Rectal smooth muscle tissue (tissue), 1 donor: Measurements from ENCODE around the gene BTBD9.

Experiments
- H3K27ac ChIP-seq: one replicate; pipeline ENCODE4 v1.7.0; 2013; ENCODE audit warnings: low read depth, low read length, inconsistent platforms
- H3K27me3 ChIP-seq: one replicate; pipeline ENCODE4 v1.7.0; 2013; ENCODE audit warnings: low read length; ENCODE audit not compliant: control insufficient read depth, insufficient read depth
- H3K36me3 ChIP-seq: one replicate; pipeline ENCODE4 v1.7.0; 2013; ENCODE audit warnings: low read length; ENCODE audit not compliant: control insufficient read depth, insufficient read depth
- H3K4me1 ChIP-seq: one replicate; pipeline ENCODE4 v1.7.0; 2013; ENCODE audit warnings: low read length; ENCODE audit not compliant: control insufficient read depth, insufficient read depth
- H3K4me3 ChIP-seq: one replicate; pipeline ENCODE4 v1.7.0; 2013; ENCODE audit warnings: low read length
- H3K9ac ChIP-seq: one replicate; pipeline ENCODE4 v1.7.0; 2013; ENCODE audit warnings: low read length

The BTBD9 gene

DNA sequence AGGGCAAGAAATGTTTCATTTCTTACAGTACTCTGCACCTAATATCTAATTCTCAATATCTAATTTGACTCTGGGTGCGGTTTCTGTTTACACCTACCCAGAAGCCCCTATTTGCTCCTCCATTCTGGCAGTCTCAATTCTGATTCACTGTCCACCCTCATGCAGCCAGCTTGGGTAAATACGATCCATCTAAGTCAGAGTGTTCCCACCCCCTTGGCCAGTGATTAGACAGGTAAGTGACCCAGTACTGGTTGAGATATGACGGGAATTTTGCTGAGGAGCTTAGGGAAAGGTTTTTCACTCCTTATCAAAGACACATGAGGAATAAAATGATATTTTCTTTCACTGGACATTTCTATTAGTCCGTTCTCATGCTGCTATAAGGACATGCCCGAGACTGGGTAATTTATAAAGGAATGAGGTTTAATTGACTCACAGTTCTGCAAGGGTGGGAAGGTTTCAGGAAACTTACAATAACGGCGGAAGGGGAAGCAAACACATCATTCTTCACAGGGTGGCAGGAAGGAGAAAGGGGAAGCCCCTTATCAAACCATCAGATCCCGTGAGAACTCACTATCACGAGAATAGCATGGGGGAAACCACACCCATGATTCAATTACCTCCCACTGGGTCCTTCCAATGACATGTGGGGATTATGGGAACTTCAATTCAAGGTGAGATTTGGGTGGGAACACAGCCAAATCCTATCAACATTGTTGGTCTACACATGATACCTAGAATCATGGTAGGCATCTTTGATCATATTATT lies 33.9 kb upstream of the BTBD9 start:
- no peak overlapping the region for H3K9ac ChIP-seq
- no peaks in the 10 kb centered on the region for H3K4me1 ChIP-seq
- peaks cover 5% of the 10 kb centered on the region for H3K36me3 ChIP-seq
- no peak overlapping the region for H3K4me3 ChIP-seq
- H3K27ac ChIP-seq = no peak overlapping the region
- H3K27me3 ChIP-seq = no peaks in the 10 kb centered on the region

DNA sequence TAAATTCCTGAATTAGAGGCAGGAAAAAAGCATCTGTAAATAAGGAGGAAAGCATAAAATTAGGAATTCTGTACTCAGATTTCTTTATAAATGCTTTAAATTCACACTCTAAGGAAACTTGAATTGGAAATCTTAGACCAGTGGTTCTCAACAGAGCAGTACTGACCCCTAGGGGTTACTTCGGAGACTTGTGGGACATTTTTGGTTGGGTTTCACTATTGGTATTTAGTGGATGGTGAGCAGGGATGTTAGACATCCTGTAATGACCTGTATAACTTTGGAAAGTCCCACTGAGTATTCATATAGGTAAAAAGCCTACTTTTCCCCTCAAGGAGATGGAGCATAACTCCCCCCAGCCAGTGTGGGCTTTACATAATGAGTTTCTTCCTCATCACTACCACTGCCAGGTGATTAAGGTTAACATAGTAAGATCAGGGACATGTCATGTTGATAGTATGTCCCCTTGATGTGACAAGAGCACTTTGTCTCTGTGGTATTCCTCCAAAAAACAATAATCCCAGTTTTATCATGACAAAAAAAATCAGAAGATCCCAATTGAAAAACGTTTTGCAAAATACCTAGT lies 32.2 kb upstream of the BTBD9 start:
- H3K27ac ChIP-seq = no peak overlapping the region
- H3K27me3 ChIP-seq = no peaks in the 10 kb centered on the region
- no peak overlapping the region for H3K9ac ChIP-seq
- H3K4me1 ChIP-seq = no peaks in the 10 kb centered on the region
- no peak overlapping the region for H3K4me3 ChIP-seq
- H3K36me3 ChIP-seq = peaks cover 5% of the 10 kb centered on the region

DNA sequence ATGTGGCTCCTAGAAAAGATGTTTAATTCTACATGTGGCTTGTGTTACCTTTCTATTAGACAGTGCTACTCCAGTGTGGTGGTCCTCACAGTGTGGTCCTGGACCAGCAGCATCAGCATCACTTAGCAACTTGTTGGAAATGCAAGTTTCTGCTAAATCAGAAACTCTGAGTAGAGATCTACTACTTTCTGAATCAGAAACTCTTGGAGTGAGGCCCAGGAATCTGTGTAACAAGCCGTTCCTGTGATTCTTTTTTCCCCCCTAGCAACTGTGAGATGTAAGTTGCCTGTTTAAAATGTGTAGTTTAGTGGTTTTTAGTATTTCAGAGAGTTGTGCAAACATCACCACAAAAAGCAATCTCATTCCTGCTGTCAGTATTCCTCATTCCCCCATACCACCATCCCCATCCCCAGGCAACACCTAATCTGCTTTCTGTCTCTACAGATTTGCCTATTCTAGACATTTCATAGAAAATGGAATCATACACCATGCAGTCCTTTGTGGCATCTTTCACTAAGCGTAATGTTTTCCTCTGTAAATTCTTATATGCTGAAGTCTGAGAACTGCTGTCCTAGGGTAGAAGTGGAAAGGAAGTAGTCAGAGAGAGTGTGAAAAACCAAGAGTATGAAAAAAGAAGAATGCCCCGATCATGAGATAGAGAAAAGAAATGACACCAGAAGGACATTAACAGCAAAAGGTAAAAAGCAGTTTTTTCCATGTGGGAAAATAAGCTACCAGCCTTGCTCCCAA lies 18.9 kb upstream of the BTBD9 start:
- Histone ChIP-seq H3K27me3 (no peaks in the 10 kb centered on the region), H3K4me1 (no peaks in the 10 kb centered on the region), H3K27ac (no peak overlapping the region), H3K9ac (no peak overlapping the region), H3K4me3 (no peak overlapping the region), H3K36me3 (no peaks in the 10 kb centered on the region)

DNA sequence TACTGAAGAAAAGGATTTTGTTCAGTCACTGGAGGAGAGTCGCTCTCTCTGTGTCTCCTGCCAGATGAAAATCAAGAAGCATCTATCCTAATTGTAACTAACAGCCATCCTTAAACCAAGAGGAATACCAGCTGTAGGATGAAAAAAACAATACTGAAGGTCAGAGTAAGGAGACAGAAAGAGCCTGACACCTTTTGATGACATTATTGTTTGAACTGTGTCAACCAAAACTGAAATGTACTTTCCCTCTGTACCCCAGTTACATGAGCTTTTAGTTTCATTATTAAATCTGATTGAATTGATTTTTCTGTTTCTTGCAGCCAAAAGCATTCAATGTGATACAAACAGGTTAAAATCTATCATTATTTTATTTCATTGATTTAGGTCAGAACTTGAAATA lies 17.2 kb upstream of the BTBD9 start:
- Histone ChIP-seq H3K9ac (no peak overlapping the region), H3K36me3 (no peaks in the 10 kb centered on the region), H3K4me1 (no peaks in the 10 kb centered on the region), H3K27me3 (no peaks in the 10 kb centered on the region), H3K27ac (no peak overlapping the region), H3K4me3 (no peak overlapping the region)

DNA sequence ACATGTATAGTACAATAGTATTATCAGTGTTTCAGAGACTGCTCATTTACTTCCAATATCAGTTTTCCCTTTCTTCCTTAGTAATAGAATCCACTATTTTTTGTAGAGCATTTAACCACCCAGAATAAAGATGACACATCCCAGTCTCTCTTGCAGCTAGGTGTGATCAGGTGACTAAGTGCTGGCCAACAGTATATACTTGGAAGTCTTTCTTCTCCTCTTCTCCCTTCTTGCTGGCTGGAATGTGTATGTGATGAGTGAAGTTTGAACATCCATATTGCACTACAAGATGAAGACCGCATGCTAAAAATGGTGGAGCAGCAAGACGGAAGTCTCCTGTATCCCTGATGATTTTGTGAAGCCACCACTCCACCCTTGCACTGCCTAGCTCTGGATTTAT lies 14.5 kb upstream of the BTBD9 start:
- Histone ChIP-seq H3K4me3 (no peak overlapping the region), H3K27me3 (no peaks in the 10 kb centered on the region), H3K27ac (no peak overlapping the region)

GRCh38 chr6:38651121-38651784 lies 11.5 kb upstream of the BTBD9 start:
- H3K27ac ChIP-seq = no peak overlapping the region
- no peaks in the 10 kb centered on the region for H3K4me1 ChIP-seq
- H3K9ac ChIP-seq = no peak overlapping the region
- no peak overlapping the region for H3K4me3 ChIP-seq
- no peaks in the 10 kb centered on the region for H3K36me3 ChIP-seq
- H3K27me3 ChIP-seq = no peaks in the 10 kb centered on the region

More for the DNA sequence above, 14.5 kb upstream of the BTBD9 start:
- Histone ChIP-seq H3K36me3 (no peaks in the 10 kb centered on the region), H3K4me1 (no peaks in the 10 kb centered on the region), H3K9ac (no peak overlapping the region)

DNA sequence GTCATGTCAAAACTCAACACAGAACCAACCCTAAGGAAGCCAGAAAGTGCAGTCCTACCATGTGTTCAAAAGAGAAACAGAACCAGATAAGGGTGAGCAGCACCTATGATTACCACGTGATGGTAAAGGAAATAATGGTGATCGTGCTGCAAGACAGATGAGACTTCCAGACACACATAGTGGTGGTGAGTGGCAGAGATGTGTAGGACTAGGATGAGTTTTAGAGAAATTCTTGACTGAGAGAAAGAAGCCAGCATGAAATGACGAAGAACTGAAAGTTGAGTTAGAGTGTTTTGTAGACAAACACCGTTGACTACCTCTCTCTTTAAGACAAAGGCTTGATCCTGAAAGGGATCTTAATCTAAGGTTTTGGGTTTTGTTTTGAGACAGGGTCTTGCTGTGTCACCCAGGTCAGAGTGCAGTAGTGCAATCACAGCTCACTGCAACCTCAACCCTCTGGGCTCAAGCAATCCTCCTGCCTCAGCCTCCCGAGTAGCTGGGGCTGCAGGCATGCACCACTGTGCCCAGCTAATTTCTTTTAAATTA lies 10.6 kb upstream of the BTBD9 start:
- no peak overlapping the region for H3K27ac ChIP-seq
- no peaks in the 10 kb centered on the region for H3K4me1 ChIP-seq
- no peak overlapping the region for H3K4me3 ChIP-seq
- no peaks in the 10 kb centered on the region for H3K36me3 ChIP-seq
- H3K27me3 ChIP-seq = no peaks in the 10 kb centered on the region
- H3K9ac ChIP-seq = no peak overlapping the region

DNA sequence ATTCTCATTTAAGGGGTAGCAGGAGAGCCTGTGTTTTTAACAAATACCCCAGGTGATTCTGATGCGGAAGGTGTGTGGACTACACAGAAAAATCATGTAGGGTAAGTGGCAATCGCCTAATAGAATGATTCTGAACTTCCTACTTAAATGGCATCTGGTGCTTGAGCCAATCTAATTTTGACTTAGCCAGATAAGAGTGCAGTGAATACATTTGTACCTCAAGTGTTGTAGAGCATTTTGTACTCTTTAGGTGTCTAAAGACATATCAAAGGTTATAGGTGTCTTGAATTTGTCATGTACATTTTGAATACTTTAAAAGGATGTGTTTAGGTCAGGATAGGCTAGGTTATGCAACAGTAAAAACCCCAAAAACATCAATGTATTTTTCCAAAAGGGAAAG lies 10.0 kb upstream of the BTBD9 start:
- H3K4me3 ChIP-seq = no peak overlapping the region

DNA sequence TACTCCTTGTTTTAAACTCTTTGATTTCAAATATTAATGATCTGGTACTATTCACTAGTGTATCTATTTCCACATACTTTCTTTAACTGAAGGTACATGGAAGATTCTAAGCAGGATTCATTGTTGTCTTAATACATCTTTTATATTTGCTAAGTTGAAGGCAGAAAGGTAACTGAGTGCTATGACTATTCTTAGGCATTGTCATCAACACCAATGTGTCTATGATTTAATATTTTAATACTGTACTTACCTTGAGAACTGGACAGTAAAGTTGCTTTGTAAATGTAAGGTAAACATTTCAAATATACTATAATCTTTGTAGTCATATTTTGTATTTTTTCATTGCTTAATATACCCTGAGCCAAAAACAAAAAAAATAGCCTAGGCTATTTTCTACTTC lies 8.9 kb upstream of the BTBD9 start:
- H3K36me3 ChIP-seq = no peaks in the 10 kb centered on the region
- no peak overlapping the region for H3K4me3 ChIP-seq
- H3K27ac ChIP-seq = no peak overlapping the region
- H3K9ac ChIP-seq = no peak overlapping the region
- no peaks in the 10 kb centered on the region for H3K27me3 ChIP-seq
- no peaks in the 10 kb centered on the region for H3K4me1 ChIP-seq

More for the DNA sequence above, 10.0 kb upstream of the BTBD9 start:
- H3K4me1 ChIP-seq = no peaks in the 10 kb centered on the region
- H3K9ac ChIP-seq = no peak overlapping the region
- H3K36me3 ChIP-seq = no peaks in the 10 kb centered on the region
- no peaks in the 10 kb centered on the region for H3K27me3 ChIP-seq
- no peak overlapping the region for H3K27ac ChIP-seq

- Histone ChIP-seq H3K4me1 (no peaks in the 10 kb centered on the region), H3K27me3 (no peaks in the 10 kb centered on the region), H3K9ac (no peak overlapping the region), H3K4me3 (no peak overlapping the region), H3K36me3 (no peaks in the 10 kb centered on the region), H3K27ac (no peak overlapping the region)
These were observed 6.6 kb upstream of the BTBD9 start for GRCh38 chr6:38646166-38646878.

GRCh38 chr6:38644951-38645350 lies 5.2 kb upstream of the BTBD9 start:
- no peak overlapping the region for H3K9ac ChIP-seq
- no peaks in the 10 kb centered on the region for H3K36me3 ChIP-seq
- no peak overlapping the region for H3K4me3 ChIP-seq
- H3K4me1 ChIP-seq = peaks cover 5% of the 10 kb centered on the region
- H3K27ac ChIP-seq = no peak overlapping the region
- no peaks in the 10 kb centered on the region for H3K27me3 ChIP-seq
